Trophoblast cell (in vitro differentiated cells and primary cell): ENCODE measurements around the gene DENND1B.

Source experiments
- DNase-seq, 2 donors: peaks; one replicate each; pipeline ENCODE4 v3.0.0-alpha.2; 2016
- H2AFZ ChIP-seq: 2 replicates; pipeline ENCODE4 v1.6.1; 2013; ENCODE audit warnings: low read length, moderate library complexity, mild to moderate bottlenecking; ENCODE audit not compliant: insufficient read depth, poor library complexity
- H2AK5ac ChIP-seq: 2 replicates; pipeline ENCODE4 v1.6.1; 2013; ENCODE audit warnings: mild to moderate bottlenecking, low read length
- H2BK120ac ChIP-seq: 2 replicates; pipeline ENCODE4 v1.6.1; 2013; ENCODE audit warnings: low read length, mild to moderate bottlenecking, moderate library complexity; ENCODE audit not compliant: insufficient read depth, poor library complexity
- H2BK12ac ChIP-seq: 2 replicates; pipeline ENCODE4 v1.6.1; 2013; ENCODE audit warnings: mild to moderate bottlenecking, low read length, moderate library complexity
- H2BK5ac ChIP-seq: 2 replicates; pipeline ENCODE4 v1.6.1; 2013; ENCODE audit warnings: low read length, low read depth, moderate library complexity, mild to moderate bottlenecking; ENCODE audit not compliant: poor library complexity
- H3K14ac ChIP-seq: 2 replicates; pipeline ENCODE4 v1.6.1; 2013; ENCODE audit warnings: mild to moderate bottlenecking, low read length
- H3K18ac ChIP-seq: 2 replicates; pipeline ENCODE4 v1.6.1; 2013; ENCODE audit warnings: mild to moderate bottlenecking, low read length
- H3K23ac ChIP-seq: 2 replicates; pipeline ENCODE4 v1.6.1; 2013; ENCODE audit warnings: low read length
- H3K27ac ChIP-seq: 2 replicates; pipeline ENCODE4 v1.5.1; 2013; ENCODE audit warnings: low read depth, mild to moderate bottlenecking, inconsistent platforms, low read length, moderate library complexity
- H3K27me3 ChIP-seq: 2 replicates; pipeline ENCODE4 v1.6.1; 2013; ENCODE audit warnings: inconsistent platforms, mild to moderate bottlenecking, low read length, moderate library complexity; ENCODE audit not compliant: insufficient read depth
- H3K36me3 ChIP-seq, 2 experiments: 1 replicate in 1 of 2; 2 replicates in 1 of 2; pipeline ENCODE4 v1.6.1; 2013; ENCODE audit warnings: low read length in 2 of 2, mild to moderate bottlenecking in 2 of 2, moderate library complexity in 1 of 2; ENCODE audit not compliant: insufficient read depth in 2 of 2, control insufficient read depth in 1 of 2
- H3K4ac ChIP-seq: 2 replicates; pipeline ENCODE4 v1.6.1; 2013; ENCODE audit warnings: low read depth, mild to moderate bottlenecking, low read length, moderate library complexity
- H3K4me1 ChIP-seq, 2 experiments: 1 replicate in 1 of 2; 2 replicates in 1 of 2; pipeline ENCODE4 v1.6.1; 2013; ENCODE audit warnings: low read length in 2 of 2, mild to moderate bottlenecking in 2 of 2, moderate library complexity in 1 of 2; ENCODE audit not compliant: insufficient read depth in 2 of 2, control insufficient read depth in 1 of 2
- H3K4me2 ChIP-seq: 2 replicates; pipeline ENCODE4 v1.6.1; 2013; ENCODE audit warnings: inconsistent platforms, mild to moderate bottlenecking, low read length, moderate library complexity
- H3K4me3 ChIP-seq: 2 replicates; pipeline ENCODE4 v1.5.1; 2013; ENCODE audit warnings: mild to moderate bottlenecking, low read depth, low read length, inconsistent platforms
- H3K79me1 ChIP-seq: one replicate; pipeline ENCODE4 v1.6.1; 2013; ENCODE audit warnings: low read length
- H3K79me2 ChIP-seq: 2 replicates; pipeline ENCODE4 v1.6.1; 2013; ENCODE audit warnings: low read length, mild to moderate bottlenecking; ENCODE audit not compliant: control insufficient read depth, insufficient read depth, poor library complexity
- H3K9ac ChIP-seq: 2 replicates; pipeline ENCODE4 v1.6.1; 2013; ENCODE audit warnings: mild to moderate bottlenecking, low read length
- H3K9me3 ChIP-seq: 2 replicates; pipeline ENCODE4 v1.6.1; 2013; ENCODE audit warnings: low read depth, mild to moderate bottlenecking, control low read depth, inconsistent platforms, low read length; ENCODE audit not compliant: insufficient read depth
- H4K12ac ChIP-seq: 2 replicates; pipeline ENCODE4 v1.6.1; 2013; ENCODE audit warnings: low read depth, mild to moderate bottlenecking, low read length, moderate library complexity
- H4K8ac ChIP-seq: 2 replicates; pipeline ENCODE4 v1.6.1; 2013; ENCODE audit warnings: low read depth, mild to moderate bottlenecking, low read length, moderate library complexity
- H4K91ac ChIP-seq: one replicate; pipeline ENCODE4 v1.6.1; 2013; ENCODE audit warnings: low read depth, mild to moderate bottlenecking, low read length, moderate library complexity
- WGBS: extraction: QIAGEN DNeasy Blood & Tissue Kit; methylation state at CpG from one replicate; pipeline ENCODE4 v1.1.7; 2013; ENCODE audit warnings: missing lambda C conversion rate; ENCODE audit not compliant: insufficient read length, insufficient coverage; ENCODE audit errors: extremely low coverage; 5-methylcytosine and 5-hydroxymethylcytosine counted together

Gene DENND1B

DNA sequence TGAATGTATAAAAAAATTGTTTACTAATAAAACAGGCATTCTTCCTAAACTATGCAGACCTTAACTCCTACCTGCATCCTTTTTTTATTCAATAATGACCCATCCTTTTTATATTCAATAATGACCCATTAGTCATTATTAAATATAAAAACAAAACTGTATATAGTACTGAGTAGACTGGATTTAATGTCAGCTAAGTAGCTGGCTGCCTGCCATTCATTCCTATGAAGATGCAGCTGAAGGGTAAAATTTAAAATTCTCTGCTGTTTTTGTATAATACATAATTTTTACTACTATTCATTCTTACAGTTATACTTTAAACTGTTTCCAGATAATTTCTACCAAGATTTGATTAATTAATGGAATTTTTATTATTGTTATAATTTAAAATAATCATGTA is 79.3 kb downstream of the DENND1B start:
- H2BK5ac ChIP-seq = no peak overlapping the region
- H3K79me2 ChIP-seq = no peaks in the 10 kb centered on the region
- no peak overlapping the region for H2AFZ ChIP-seq
- H3K4me2 ChIP-seq = no peak overlapping the region
- H3K27me3 ChIP-seq = no peaks in the 10 kb centered on the region
- H3K14ac ChIP-seq = no peak overlapping the region
- no peak overlapping the region for H3K9ac ChIP-seq
- no peak overlapping the region for H4K91ac ChIP-seq
- no peak overlapping the region for H3K4me3 ChIP-seq
- H3K23ac ChIP-seq = no peak overlapping the region
- H3K27ac ChIP-seq = no peak overlapping the region
- no peaks in the 10 kb centered on the region for H3K4me1 ChIP-seq
- H3K79me1 ChIP-seq = no peaks in the 10 kb centered on the region
- H2BK12ac ChIP-seq = no peak overlapping the region
- no peaks in the 10 kb centered on the region for H3K36me3 ChIP-seq
- no peak overlapping the region for H3K4ac ChIP-seq
- no peaks in the 10 kb centered on the region for H3K9me3 ChIP-seq
- H4K8ac ChIP-seq = no peak overlapping the region
- H4K12ac ChIP-seq = no peak overlapping the region
- H2BK120ac ChIP-seq = no peak overlapping the region
- H2AK5ac ChIP-seq = no peak overlapping the region
- DNase-seq = no peak
- H3K18ac ChIP-seq = no peak overlapping the region

DNA sequence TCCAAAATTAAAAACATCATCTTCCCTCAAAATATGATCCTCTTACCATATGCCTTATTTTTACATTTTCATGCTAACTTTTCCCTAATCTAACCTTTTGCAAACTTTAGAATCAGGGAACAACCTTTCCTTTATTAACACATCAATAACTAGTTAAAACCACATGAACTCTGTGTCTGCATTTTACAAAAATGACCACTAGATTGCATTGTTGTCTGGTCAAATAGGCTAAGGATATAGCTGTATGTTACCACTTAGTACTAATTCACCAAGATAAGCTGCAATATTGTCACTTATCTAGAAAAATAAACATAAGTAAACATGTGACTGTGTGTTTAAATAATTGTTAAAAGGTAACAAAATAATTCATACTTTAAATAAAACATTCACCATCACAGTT is 82.3 kb downstream of the DENND1B start:
- Histone ChIP-seq H3K4me1 (no peaks in the 10 kb centered on the region), H3K79me1 (no peaks in the 10 kb centered on the region), H3K23ac (no peak overlapping the region), H2AFZ (no peak overlapping the region), H3K27ac (no peak overlapping the region), H3K18ac (no peak overlapping the region), H3K4me3 (no peak overlapping the region), H3K4me2 (no peak overlapping the region), H4K8ac (no peak overlapping the region), H4K12ac (no peak overlapping the region), H2AK5ac (no peak overlapping the region), H3K14ac (no peak overlapping the region), H4K91ac (no peak overlapping the region), H3K9me3 (no peaks in the 10 kb centered on the region), H3K79me2 (no peaks in the 10 kb centered on the region), H3K4ac (no peak overlapping the region), H2BK120ac (no peak overlapping the region), H2BK5ac (no peak overlapping the region), H3K36me3 (no peaks in the 10 kb centered on the region), H2BK12ac (no peak overlapping the region), H3K27me3 (no peaks in the 10 kb centered on the region), H3K9ac (no peak overlapping the region)
- DNase-seq = peak in 1 of 2 donors; percentile 18

DNA sequence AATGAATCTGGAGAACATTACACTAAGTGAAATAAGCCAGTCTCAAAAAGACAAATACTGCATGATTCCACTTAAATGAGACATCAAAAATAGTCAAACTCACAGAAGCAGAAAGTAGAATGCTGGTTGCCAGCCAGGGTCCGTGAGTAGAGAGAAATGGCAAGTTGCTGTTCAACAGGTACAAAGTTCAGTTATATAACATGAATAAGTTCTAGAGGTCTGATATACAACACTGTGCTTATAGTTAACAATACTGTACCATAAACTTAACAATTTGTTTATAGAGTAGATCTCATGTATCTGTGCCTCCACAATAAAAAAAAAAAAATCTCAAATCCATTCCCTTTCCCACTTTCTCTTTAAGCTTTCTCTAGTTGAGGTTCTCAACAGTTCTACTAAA is 83.5 kb downstream of the DENND1B start:
- Histone ChIP-seq H3K79me1 (no peaks in the 10 kb centered on the region), H2BK120ac (no peak overlapping the region), H3K18ac (no peak overlapping the region), H3K14ac (no peak overlapping the region), H3K9ac (no peak overlapping the region), H3K79me2 (no peaks in the 10 kb centered on the region), H3K27me3 (no peaks in the 10 kb centered on the region), H4K91ac (no peak overlapping the region), H3K4me3 (no peak overlapping the region), H3K9me3 (no peaks in the 10 kb centered on the region), H4K8ac (no peak overlapping the region), H2BK5ac (no peak overlapping the region), H3K4me1 (no peaks in the 10 kb centered on the region), H3K36me3 (no peaks in the 10 kb centered on the region), H3K4me2 (no peak overlapping the region), H3K23ac (no peak overlapping the region), H4K12ac (no peak overlapping the region), H2AK5ac (no peak overlapping the region), H3K27ac (no peak overlapping the region), H2AFZ (no peak overlapping the region), H3K4ac (no peak overlapping the region), H2BK12ac (no peak overlapping the region)
- no CpG with 5 or more reads among the region's 1 CpG for WGBS
- DNase-seq = no peak

DNA sequence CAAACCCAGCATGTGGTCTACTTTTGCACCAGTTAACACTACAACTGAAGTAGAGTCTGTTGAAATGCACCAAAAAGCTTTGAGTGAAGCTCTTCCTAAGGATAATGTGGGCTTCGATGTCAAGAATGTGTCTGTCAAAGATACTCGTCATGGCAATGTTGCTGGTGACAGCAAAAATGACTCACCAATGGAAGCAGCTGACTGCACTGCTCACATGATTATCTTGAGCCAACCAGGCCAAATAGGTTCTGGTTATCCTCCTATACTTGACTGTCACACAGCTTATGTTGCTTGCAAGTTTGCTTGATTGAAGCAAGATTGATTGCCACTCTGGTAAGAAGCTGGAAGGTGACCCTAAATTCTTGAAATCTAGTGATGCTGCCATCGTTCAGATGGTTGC is 85.2 kb downstream of the DENND1B start:
- Histone ChIP-seq H3K27ac (no peak overlapping the region), H2BK12ac (no peak overlapping the region), H3K79me2 (no peaks in the 10 kb centered on the region), H3K27me3 (no peaks in the 10 kb centered on the region), H3K14ac (no peak overlapping the region), H3K18ac (no peak overlapping the region), H3K9me3 (no peaks in the 10 kb centered on the region), H4K91ac (no peak overlapping the region), H2AFZ (no peak overlapping the region), H3K23ac (no peak overlapping the region), H2BK120ac (no peak overlapping the region), H3K4me2 (no peak overlapping the region), H3K9ac (no peak overlapping the region), H3K36me3 (no peaks in the 10 kb centered on the region), H2BK5ac (no peak overlapping the region), H3K79me1 (no peaks in the 10 kb centered on the region), H2AK5ac (no peak overlapping the region), H3K4ac (no peak overlapping the region), H4K12ac (no peak overlapping the region), H4K8ac (no peak overlapping the region), H3K4me1 (no peaks in the 10 kb centered on the region), H3K4me3 (no peak overlapping the region)
- peak; percentile 42 to 71 for DNase-seq
- WGBS = no CpG with 5 or more reads among the region's 3 CpGs

DNA sequence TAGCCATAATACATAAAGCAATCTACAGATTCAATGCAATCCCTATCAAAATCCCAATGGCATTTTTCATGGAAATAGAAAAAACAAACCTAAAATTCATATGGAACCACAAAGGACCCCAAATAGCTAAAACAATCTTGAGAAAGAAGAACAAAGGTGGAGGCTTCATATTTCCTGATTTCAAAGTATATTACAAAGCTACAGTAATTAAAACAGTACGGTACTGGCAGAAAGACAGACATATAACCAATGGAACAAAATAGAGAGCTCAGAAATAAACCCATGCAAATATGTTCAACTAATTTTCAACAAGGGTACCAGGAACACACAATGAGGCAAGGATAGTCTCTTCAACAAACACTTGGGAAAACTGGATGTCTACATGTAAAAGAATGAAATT is 87.0 kb downstream of the DENND1B start:
- Histone ChIP-seq H2BK5ac (no peak overlapping the region), H3K4me2 (no peak overlapping the region), H3K14ac (no peak overlapping the region), H2BK12ac (no peak overlapping the region), H3K9me3 (no peaks in the 10 kb centered on the region), H3K9ac (no peak overlapping the region), H3K4me3 (no peak overlapping the region), H3K79me2 (no peaks in the 10 kb centered on the region), H3K27ac (no peak overlapping the region), H4K8ac (no peak overlapping the region), H3K27me3 (no peaks in the 10 kb centered on the region), H3K36me3 (no peaks in the 10 kb centered on the region), H3K23ac (no peak overlapping the region), H3K79me1 (no peaks in the 10 kb centered on the region), H3K18ac (no peak overlapping the region), H3K4ac (no peak overlapping the region), H2BK120ac (no peak overlapping the region), H2AFZ (no peak overlapping the region), H4K12ac (no peak overlapping the region), H3K4me1 (no peaks in the 10 kb centered on the region), H4K91ac (no peak overlapping the region), H2AK5ac (no peak overlapping the region)
- no CpG with 5 or more reads among the region's 1 CpG for WGBS
- DNase-seq = no peak
